GM10266 (cell line): Measurements from ENCODE around the gene ADGRG4.

ENCODE experiments used
- DNase-seq: peaks from one replicate; pipeline ENCODE4 v3.0.0; 2012; ENCODE audit errors: extremely low spot score
- TF ChIP-seq, protein P1 (sequence below): IDR thresholded peaks from 2 replicates; pipeline ENCODE4 v1.5.1; 2012; ENCODE audit warnings: mild to moderate bottlenecking, low read depth; ENCODE audit not compliant: control insufficient read depth, insufficient read depth; ENCODE audit errors: missing control alignments

Gene ADGRG4

DNA sequence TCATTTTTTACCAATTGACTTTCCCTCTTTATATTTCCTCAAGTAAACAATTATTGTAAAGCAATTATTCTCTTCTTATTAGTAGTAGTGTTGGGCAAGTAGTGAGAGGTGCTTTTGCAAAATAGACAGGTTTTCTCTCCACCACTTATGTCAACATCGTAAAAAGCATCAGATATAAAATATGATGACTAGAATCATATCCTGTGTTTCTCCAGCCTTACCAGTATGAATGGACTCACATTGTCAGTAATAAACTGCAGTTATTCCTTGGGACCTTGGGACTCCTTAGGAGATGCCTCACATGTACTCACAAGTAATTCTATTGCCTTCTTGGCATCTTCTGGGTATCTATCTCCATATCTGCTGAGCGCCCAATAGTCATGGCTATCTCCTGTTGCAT is 146.5 kb downstream of the ADGRG4 start:
- TF ChIP-seq, protein P1, sequence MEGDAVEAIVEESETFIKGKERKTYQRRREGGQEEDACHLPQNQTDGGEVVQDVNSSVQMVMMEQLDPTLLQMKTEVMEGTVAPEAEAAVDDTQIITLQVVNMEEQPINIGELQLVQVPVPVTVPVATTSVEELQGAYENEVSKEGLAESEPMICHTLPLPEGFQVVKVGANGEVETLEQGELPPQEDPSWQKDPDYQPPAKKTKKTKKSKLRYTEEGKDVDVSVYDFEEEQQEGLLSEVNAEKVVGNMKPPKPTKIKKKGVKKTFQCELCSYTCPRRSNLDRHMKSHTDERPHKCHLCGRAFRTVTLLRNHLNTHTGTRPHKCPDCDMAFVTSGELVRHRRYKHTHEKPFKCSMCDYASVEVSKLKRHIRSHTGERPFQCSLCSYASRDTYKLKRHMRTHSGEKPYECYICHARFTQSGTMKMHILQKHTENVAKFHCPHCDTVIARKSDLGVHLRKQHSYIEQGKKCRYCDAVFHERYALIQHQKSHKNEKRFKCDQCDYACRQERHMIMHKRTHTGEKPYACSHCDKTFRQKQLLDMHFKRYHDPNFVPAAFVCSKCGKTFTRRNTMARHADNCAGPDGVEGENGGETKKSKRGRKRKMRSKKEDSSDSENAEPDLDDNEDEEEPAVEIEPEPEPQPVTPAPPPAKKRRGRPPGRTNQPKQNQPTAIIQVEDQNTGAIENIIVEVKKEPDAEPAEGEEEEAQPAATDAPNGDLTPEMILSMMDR, result no peak
- DNase-seq, result no peak

- TF ChIP-seq, protein P1, result no peak
- no peak for DNase-seq
Observed at GRCh38 chrX:136447968-136448367, 147.2 kb downstream of the ADGRG4 start.

DNA sequence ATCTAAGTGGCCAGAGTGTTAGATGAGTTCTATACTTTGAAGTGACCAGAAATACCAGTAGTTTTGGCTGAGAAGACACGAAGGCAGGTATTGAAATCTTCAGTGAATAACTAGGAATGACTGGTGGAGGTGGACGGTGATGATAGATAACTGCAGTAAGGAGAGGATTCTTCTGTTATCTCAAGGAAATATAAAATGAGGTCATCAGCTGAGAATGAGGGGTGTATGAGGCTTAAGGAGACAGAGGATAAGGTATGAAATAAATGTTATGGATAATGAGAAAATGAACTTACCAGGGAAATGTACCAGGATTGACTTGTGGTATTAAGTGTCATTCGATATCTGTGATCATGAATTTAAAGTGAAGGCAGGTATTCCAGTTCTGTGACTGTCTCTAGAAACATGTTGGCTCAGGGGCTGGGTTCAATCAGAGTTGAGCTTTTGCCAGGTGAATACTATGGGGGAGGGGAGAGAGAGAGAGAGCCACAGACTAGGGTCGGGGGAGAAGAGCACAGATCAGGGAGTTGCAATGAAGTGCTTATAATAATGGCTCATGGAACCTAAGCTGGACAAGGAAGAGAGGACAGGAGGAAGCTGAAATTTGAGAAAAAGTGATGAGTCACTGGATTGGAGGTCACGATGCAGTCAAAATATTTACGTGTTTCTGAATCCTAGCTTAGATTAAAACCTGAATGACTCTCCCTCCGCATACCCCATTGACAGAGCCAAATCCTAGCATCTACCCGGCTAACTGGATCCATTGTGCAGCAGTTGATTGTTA is 149.5 kb downstream of the ADGRG4 start:
- no peak for DNase-seq
- TF ChIP-seq, protein P1, result no peak

DNA sequence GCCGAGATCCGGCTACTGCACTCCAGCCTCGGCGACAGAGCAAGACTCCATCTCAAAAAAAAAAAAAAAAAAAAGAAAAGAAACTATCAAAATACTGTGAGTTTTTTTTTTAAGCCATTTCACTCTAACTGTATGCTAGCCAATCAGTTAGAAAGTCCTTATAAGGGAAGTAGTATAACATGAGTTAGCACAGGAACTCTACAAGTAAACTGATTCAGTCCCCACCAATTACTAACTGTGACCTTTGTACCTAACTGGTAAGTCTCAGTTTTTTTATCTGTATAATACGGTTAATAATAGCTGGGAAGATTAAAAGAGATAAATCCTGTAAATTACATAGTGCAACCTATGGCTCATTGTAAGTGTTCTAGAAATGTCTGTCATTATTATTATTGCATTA is 151.9 kb downstream of the ADGRG4 start:
- TF ChIP-seq, protein P1, result no peak
- no peak for DNase-seq

DNA sequence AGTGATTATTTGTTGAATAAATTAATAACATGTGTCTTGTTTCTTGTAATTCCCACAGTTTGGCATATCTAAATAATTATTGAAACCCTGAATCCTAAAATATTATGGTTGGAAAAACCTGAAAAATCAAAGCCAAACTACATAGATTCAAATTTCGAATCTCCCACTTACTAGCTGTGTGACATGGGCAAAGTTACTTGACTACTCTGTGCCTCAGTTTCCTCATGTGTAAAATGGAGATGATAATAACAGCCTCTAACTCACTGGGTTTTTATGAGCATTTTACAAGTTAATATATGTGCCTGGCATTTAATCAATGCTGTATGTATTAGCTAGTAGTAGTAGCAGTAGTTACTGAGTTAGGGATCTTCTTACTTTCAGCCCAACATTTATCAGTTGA is 152.4 kb downstream of the ADGRG4 start:
- TF ChIP-seq, protein P1, result no peak
- no peak for DNase-seq

- TF ChIP-seq, protein P1, result no peak
- DNase-seq, result no peak
Observed at GRCh38 chrX:136453771-136454170, 153.0 kb downstream of the ADGRG4 start.

DNA sequence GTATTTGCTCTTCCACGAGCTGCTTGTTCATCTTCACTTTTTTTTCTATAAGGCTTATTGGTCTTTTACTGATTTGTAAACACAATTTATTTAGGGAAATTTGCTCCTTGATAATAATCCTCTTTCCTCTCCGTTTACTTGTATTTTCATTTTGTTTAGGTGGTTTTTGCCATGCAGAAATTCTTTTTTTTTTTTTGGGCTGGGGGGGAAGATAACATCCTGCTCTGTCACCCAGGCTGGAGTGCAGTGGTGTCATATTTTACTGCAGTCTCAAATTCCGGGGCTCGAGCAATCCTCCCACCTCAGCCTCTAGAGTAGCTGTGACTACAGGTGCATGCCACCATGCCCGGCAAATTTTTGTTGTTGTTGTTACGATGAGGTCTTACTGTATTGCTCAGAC is 155.4 kb downstream of the ADGRG4 start:
- TF ChIP-seq, protein P1, result no peak
- DNase-seq, result no peak
